ENCODE data around the gene KCNMA1.

The KCNMA1 gene

GRCh38 chr10:77609781-77610272 is 27.8 kb downstream of the KCNMA1 start:
- TF ChIP-seq GATA2 (IDR thresholded peaks at IDR 0.05; ENCODE audit: low read depth, low read length) = no peak
- TF ChIP-seq GATA3 (IDR thresholded peaks at IDR 0.05; ENCODE audit: low read depth, low read length) = no peak

- TF ChIP-seq GATA3 (IDR thresholded peaks at IDR 0.05; ENCODE audit: low read depth, low read length) (no peak), GATA2 (IDR thresholded peaks at IDR 0.05; ENCODE audit: low read depth, low read length) (no peak)
Measured at GRCh38 chr10:77608281-77608680, 29.3 kb downstream of the KCNMA1 start.

- no peak for TF ChIP-seq GATA3 (IDR thresholded peaks at IDR 0.05; ENCODE audit: low read depth, low read length)
- no peak for TF ChIP-seq GATA2 (IDR thresholded peaks at IDR 0.05; ENCODE audit: low read depth, low read length)
Measured at GRCh38 chr10:77606751-77607150, 30.9 kb downstream of the KCNMA1 start.

- no peak for TF ChIP-seq GATA3 (IDR thresholded peaks at IDR 0.05; ENCODE audit: low read depth, low read length)
- TF ChIP-seq GATA2 (IDR thresholded peaks at IDR 0.05; ENCODE audit: low read depth, low read length) = no peak
Measured at GRCh38 chr10:77605466-77605865, 32.1 kb downstream of the KCNMA1 start.

GRCh38 chr10:77604941-77605351 is 32.7 kb downstream of the KCNMA1 start:
- no peak for TF ChIP-seq GATA2 (IDR thresholded peaks at IDR 0.05; ENCODE audit: low read depth, low read length)
- no peak for TF ChIP-seq GATA3 (IDR thresholded peaks at IDR 0.05; ENCODE audit: low read depth, low read length)

- TF ChIP-seq GATA3 (IDR thresholded peaks at IDR 0.05; ENCODE audit: low read depth, low read length) (no peak), GATA2 (IDR thresholded peaks at IDR 0.05; ENCODE audit: low read depth, low read length) (no peak)
Measured at GRCh38 chr10:77604063-77604462, 33.5 kb downstream of the KCNMA1 start.

GRCh38 chr10:77603534-77603927 is 34.1 kb downstream of the KCNMA1 start:
- TF ChIP-seq GATA3 (IDR thresholded peaks at IDR 0.05; ENCODE audit: low read depth, low read length) = no peak
- no peak for TF ChIP-seq GATA2 (IDR thresholded peaks at IDR 0.05; ENCODE audit: low read depth, low read length)

- no peak for TF ChIP-seq GATA2 (IDR thresholded peaks at IDR 0.05; ENCODE audit: low read depth, low read length)
Measured at GRCh38 chr10:77602913-77603533, 34.6 kb downstream of the KCNMA1 start.

GRCh38 chr10:77602231-77602912 is 35.2 kb downstream of the KCNMA1 start:
- no peak for TF ChIP-seq GATA2 (IDR thresholded peaks at IDR 0.05; ENCODE audit: low read depth, low read length)
- TF ChIP-seq GATA3 (IDR thresholded peaks at IDR 0.05; ENCODE audit: low read depth, low read length) = no peak

GRCh38 chr10:77601488-77601887 is 36.1 kb downstream of the KCNMA1 start:
- TF ChIP-seq GATA2 (IDR thresholded peaks at IDR 0.05; ENCODE audit: low read depth, low read length) (no peak), GATA3 (IDR thresholded peaks at IDR 0.05; ENCODE audit: low read depth, low read length) (no peak)

GRCh38 chr10:77600640-77601039 is 37.0 kb downstream of the KCNMA1 start:
- no peak for TF ChIP-seq GATA2 (IDR thresholded peaks at IDR 0.05; ENCODE audit: low read depth, low read length)
- TF ChIP-seq GATA3 (IDR thresholded peaks at IDR 0.05; ENCODE audit: low read depth, low read length) = no peak

GRCh38 chr10:77599651-77600050 is 38.0 kb downstream of the KCNMA1 start:
- TF ChIP-seq GATA3 (IDR thresholded peaks at IDR 0.05; ENCODE audit: low read depth, low read length) (no peak), GATA2 (IDR thresholded peaks at IDR 0.05; ENCODE audit: low read depth, low read length) (no peak)

- TF ChIP-seq GATA2 (IDR thresholded peaks at IDR 0.05; ENCODE audit: low read depth, low read length) = no peak
- TF ChIP-seq GATA3 (IDR thresholded peaks at IDR 0.05; ENCODE audit: low read depth, low read length) = no peak
Measured at GRCh38 chr10:77598606-77599005, 39.0 kb downstream of the KCNMA1 start.

GRCh38 chr10:77597560-77597959 is 40.0 kb downstream of the KCNMA1 start:
- TF ChIP-seq GATA2 (IDR thresholded peaks at IDR 0.05; ENCODE audit: low read depth, low read length) = no peak
- TF ChIP-seq GATA3 (IDR thresholded peaks at IDR 0.05; ENCODE audit: low read depth, low read length) = no peak

GRCh38 chr10:77594471-77594783 is 43.2 kb downstream of the KCNMA1 start:
- TF ChIP-seq GATA2 (IDR thresholded peaks at IDR 0.05; ENCODE audit: low read depth, low read length) = no peak
- TF ChIP-seq GATA3 (IDR thresholded peaks at IDR 0.05; ENCODE audit: low read depth, low read length) = no peak

All from SH-SY5Y (cell line).